ENCODE data around the gene NELFA. TPM values are rescaled to one million over a fixed set of nuclear protein-coding genes. Genes with fewer than 3 reads are reported as not detected.

The NELFA gene
- total RNA-seq, 1 experiment from 2014 or later = 27.0 TPM

GRCh38 chr4:1933700-1934099 is 75.1 kb downstream of the NELFA start:
- TF ChIP-seq POLR2AphosphoS5 (IDR thresholded peaks at IDR 0.05; ENCODE audit: low read depth, low read length) (no peak), SIN3A (IDR thresholded peaks at IDR 0.05; ENCODE audit: borderline replicate concordance, insufficient read depth, low read depth, low read length) (no peak), TCF7L2 (IDR thresholded peaks at IDR 0.05; ENCODE audit: low read depth, low read length) (no peak), REST (IDR thresholded peaks at IDR 0.05; ENCODE audit: insufficient read depth in 1 of 2, low read depth in 2 of 2, low read length in 1 of 2) (no peak)
- TF ChIP-seq, protein P1, sequence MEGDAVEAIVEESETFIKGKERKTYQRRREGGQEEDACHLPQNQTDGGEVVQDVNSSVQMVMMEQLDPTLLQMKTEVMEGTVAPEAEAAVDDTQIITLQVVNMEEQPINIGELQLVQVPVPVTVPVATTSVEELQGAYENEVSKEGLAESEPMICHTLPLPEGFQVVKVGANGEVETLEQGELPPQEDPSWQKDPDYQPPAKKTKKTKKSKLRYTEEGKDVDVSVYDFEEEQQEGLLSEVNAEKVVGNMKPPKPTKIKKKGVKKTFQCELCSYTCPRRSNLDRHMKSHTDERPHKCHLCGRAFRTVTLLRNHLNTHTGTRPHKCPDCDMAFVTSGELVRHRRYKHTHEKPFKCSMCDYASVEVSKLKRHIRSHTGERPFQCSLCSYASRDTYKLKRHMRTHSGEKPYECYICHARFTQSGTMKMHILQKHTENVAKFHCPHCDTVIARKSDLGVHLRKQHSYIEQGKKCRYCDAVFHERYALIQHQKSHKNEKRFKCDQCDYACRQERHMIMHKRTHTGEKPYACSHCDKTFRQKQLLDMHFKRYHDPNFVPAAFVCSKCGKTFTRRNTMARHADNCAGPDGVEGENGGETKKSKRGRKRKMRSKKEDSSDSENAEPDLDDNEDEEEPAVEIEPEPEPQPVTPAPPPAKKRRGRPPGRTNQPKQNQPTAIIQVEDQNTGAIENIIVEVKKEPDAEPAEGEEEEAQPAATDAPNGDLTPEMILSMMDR (IDR thresholded peaks at IDR 0.05) = no peak
- no peaks in the 10 kb centered on the region for H3K9me3 ChIP-seq (ENCODE audit: control insufficient read depth, insufficient read depth, low read depth, low read length)
- peaks cover 9% of the 10 kb centered on the region; the same call in 1 of the 2 replicates for H3K36me3 ChIP-seq (ENCODE audit: control insufficient read depth, insufficient read depth, low read length)
- intact Hi-C loops (cut with micrococcal nuclease; ENCODE audit: unreplicated experiment) = no loop called here
- no peak for DNase-seq (ENCODE audit: low read depth, low spot score)
- BruUV-seq (replicated peaks) = no TSS peak
- ChIA-PET CTCF (no interaction called here), POLR2A (no interaction called here)
- H3K27ac ChIP-seq (ENCODE audit: low read length) = no peak overlapping the region
- no peaks in the 10 kb centered on the region for H3K4me1 ChIP-seq (ENCODE audit: control insufficient read depth, insufficient read depth, low read length)
- in situ Hi-C loops (cut with HindIII; ENCODE audit: low pct_unique_long_range_greater_than_20kb, low sequenced_read_pairs) = no loop called here
- no peak overlapping the region for H3K4me3 ChIP-seq (ENCODE audit: low read depth in 2 of 2, low read length in 2 of 2)
- H3K27me3 ChIP-seq (ENCODE audit: control insufficient read depth, insufficient read depth, low read length) = no peaks in the 10 kb centered on the region
- no peak for ATAC-seq

- BruUV-seq (replicated peaks) = no TSS peak
- ChIA-PET CTCF (no interaction called here), POLR2A (no interaction called here)
- Histone ChIP-seq H3K4me3 (ENCODE audit: low read depth in 2 of 2, low read length in 2 of 2) (no peak overlapping the region), H3K36me3 (ENCODE audit: control insufficient read depth, insufficient read depth, low read length) (peaks cover 4% of the 10 kb centered on the region; the same call in 1 of the 2 replicates), H3K27ac (ENCODE audit: low read length) (no peak overlapping the region), H3K4me1 (ENCODE audit: control insufficient read depth, insufficient read depth, low read length) (no peaks in the 10 kb centered on the region), H3K27me3 (ENCODE audit: control insufficient read depth, insufficient read depth, low read length) (no peaks in the 10 kb centered on the region), H3K9me3 (ENCODE audit: control insufficient read depth, insufficient read depth, low read depth, low read length) (no peaks in the 10 kb centered on the region)
- intact Hi-C loops (cut with micrococcal nuclease; ENCODE audit: unreplicated experiment) = no loop called here
- TF ChIP-seq POLR2AphosphoS5 (IDR thresholded peaks at IDR 0.05; ENCODE audit: low read depth, low read length) (no peak), REST (IDR thresholded peaks at IDR 0.05; ENCODE audit: insufficient read depth in 1 of 2, low read depth in 2 of 2, low read length in 1 of 2) (no peak), SIN3A (IDR thresholded peaks at IDR 0.05; ENCODE audit: borderline replicate concordance, insufficient read depth, low read depth, low read length) (no peak), TCF7L2 (IDR thresholded peaks at IDR 0.05; ENCODE audit: low read depth, low read length) (no peak)
- TF ChIP-seq, protein P1 (IDR thresholded peaks at IDR 0.05) = no peak
- DNase-seq (ENCODE audit: low read depth, low spot score) = no peak
- ATAC-seq = no peak
- in situ Hi-C loops (cut with HindIII; ENCODE audit: low pct_unique_long_range_greater_than_20kb, low sequenced_read_pairs) = no loop called here
Observed at GRCh38 chr4:1932736-1933135, 76.0 kb downstream of the NELFA start.

Small RNA genes within 50 kb of the gene (microRNA-seq; reads per million reads assigned to microRNA genes)
- gene MIR943 (ENCODE audit: unreplicated experiment) = 1.3 reads per million

Other genes with a start within 250 kb of the NELFA start
- gene FGFR3, start 215.7 kb downstream of the NELFA start, total RNA-seq (2021; ENCODE audit: unreplicated experiment) = 8.2 TPM
- 67.6 TPM for gene LETM1, start 152.8 kb downstream of the NELFA start, total RNA-seq (2021; ENCODE audit: unreplicated experiment)
- 116 TPM for gene NSD2, start 137.6 kb downstream of the NELFA start, total RNA-seq (2021; ENCODE audit: unreplicated experiment)
- 16.6 TPM for gene NAT8L, start 50.4 kb upstream of the NELFA start, total RNA-seq (2021; ENCODE audit: unreplicated experiment)
- gene HAUS3, start 233.1 kb upstream of the NELFA start, total RNA-seq (2021; ENCODE audit: unreplicated experiment) = 11.2 TPM
- 4.3 TPM for gene POLN, start 233.1 kb upstream of the NELFA start, total RNA-seq (2021; ENCODE audit: unreplicated experiment)